ENCODE results near the gene RAI1. TPM values are rescaled to one million over a fixed set of nuclear protein-coding genes. Genes with fewer than 3 reads are reported as not detected.

The RAI1 gene
- total and polyA plus RNA-seq, 2 of the 13 experiments (the other 11 are each of a cell fraction or from before 2014, with no cell fraction given): 3.4 to 5.2 TPM

- Histone ChIP-seq H3K79me2 (ENCODE audit: insufficient read depth, low read length) (peaks cover 11% of the 10 kb centered on the region), H3K4me3 (replicated peaks in 1 of 3; ENCODE audit: insufficient read depth in 1 of 3, low read depth in 2 of 3, low read length in 3 of 3) (no peak overlapping the region), H3K36me3 (replicated peaks in 1 of 2; ENCODE audit: control insufficient read depth in 1 of 2, insufficient read depth in 2 of 2, low read length in 2 of 2) (peaks cover 2 to 17% of the 10 kb centered on the region in 2 experiments; a peak in 4 of 5 replicates), H3K27ac (ENCODE audit: extremely low read length, insufficient read depth, low read length) (no peak overlapping the region), H3K27me3 (ENCODE audit: control insufficient read depth in 1 of 2, insufficient read depth in 2 of 2, low read length in 2 of 2) (no peaks in the 10 kb centered on the region), H3K4me2 (ENCODE audit: low read depth, low read length) (no peak overlapping the region), H3K4me1 (ENCODE audit: insufficient read depth, low read length) (peaks cover 33% of the 10 kb centered on the region), H3K9me3 (ENCODE audit: low read length) (no peaks in the 10 kb centered on the region), H4K20me1 (ENCODE audit: insufficient read depth, low read length) (peaks cover 8% of the 10 kb centered on the region; the same call in 1 of the 2 replicates), H2AFZ (ENCODE audit: low read length) (no peak overlapping the region), H3K9ac (ENCODE audit: insufficient read depth, low read depth, low read length) (no peak overlapping the region)
- no peak for ATAC-seq
- ChIA-PET CTCF (ENCODE audit: low intra/inter-chr PET ratio, low total read pairs) (no interaction called here), POLR2A (no interaction called here)
- FAIRE-seq: no peak
- TF ChIP-seq DMTF1 (CRISPR knock-in tag; IDR thresholded peaks at IDR 0.05) (no peak), ZBTB38 (CRISPR knock-in tag; IDR thresholded peaks at IDR 0.05) (no peak), BCL3 (CRISPR knock-in tag; IDR thresholded peaks at IDR 0.05) (no peak), TARDBP (CRISPR knock-in tag; IDR thresholded peaks at IDR 0.05) (no peak), DR1 (CRISPR knock-in tag; IDR thresholded peaks at IDR 0.05) (no peak), ZBTB43 (CRISPR knock-in tag; conservative IDR thresholded peaks at IDR 0.05) (no peak), ZNF597 (CRISPR knock-in tag; IDR thresholded peaks at IDR 0.05) (no peak), ISL2 (CRISPR knock-in tag; IDR thresholded peaks at IDR 0.05) (no peak), ZNF580 (CRISPR knock-in tag; IDR thresholded peaks at IDR 0.05; ENCODE audit: borderline replicate concordance, low read depth) (no peak), ZBTB21 (CRISPR knock-in tag; IDR thresholded peaks at IDR 0.05) (no peak), GABPB1 (CRISPR knock-in tag; IDR thresholded peaks at IDR 0.05) (no peak), ZFAT (CRISPR knock-in tag; conservative IDR thresholded peaks at IDR 0.05) (no peak), HMGA1 (CRISPR knock-in tag; conservative IDR thresholded peaks at IDR 0.05) (no peak), ZNF230 (CRISPR knock-in tag; IDR thresholded peaks at IDR 0.05) (no peak), GATAD2A (CRISPR knock-in tag; IDR thresholded peaks at IDR 0.05) (no peak), ZNF414 (CRISPR knock-in tag; IDR thresholded peaks at IDR 0.05) (no peak), ZNF3 (CRISPR knock-in tag; IDR thresholded peaks at IDR 0.05) (no peak)
- 94% methylated on average over 26 of the region's 26 CpGs for WGBS (ENCODE audit: low lambda C conversion rate)
- intact Hi-C loops (cut with micrococcal nuclease; ENCODE audit: unreplicated experiment) (no loop called here), in situ Hi-C loops (cut with HindIII; ENCODE audit: extremely low pct_ligation_motif_present, low pct_unique_long_range_greater_than_20kb) (no loop called here)
- BruUV-seq (replicated peaks): no TSS peak
- no peak for DNase-seq (ENCODE audit: low spot score)
Observed at GRCh38 chr17:17757956-17758845, 76.9 kb downstream of the RAI1 start.

Data from HepG2 (cell line).